GM19239 (cell line): ENCODE measurements around the gene SYTL3.
A peak's percentile ranks its signal among the peaks of the same experiment; 100 is the strongest.
"Not testable (repeated sequence)": the region's sequence is repeated elsewhere in the genome, so short reads cannot be mapped to it uniquely, and the experiment has no call there.

Experiments
- DNase-seq: peaks from one replicate; pipeline ENCODE4 v3.0.0; 2011; ENCODE audit warnings: low spot score; ENCODE audit not compliant: insufficient read length
- FAIRE-seq: peaks from 2 replicates; lab custom pipeline; 2011; peaks lifted over from hg19 to GRCh38; lab: Jason Lieb, UNC

The SYTL3 gene, protein sequence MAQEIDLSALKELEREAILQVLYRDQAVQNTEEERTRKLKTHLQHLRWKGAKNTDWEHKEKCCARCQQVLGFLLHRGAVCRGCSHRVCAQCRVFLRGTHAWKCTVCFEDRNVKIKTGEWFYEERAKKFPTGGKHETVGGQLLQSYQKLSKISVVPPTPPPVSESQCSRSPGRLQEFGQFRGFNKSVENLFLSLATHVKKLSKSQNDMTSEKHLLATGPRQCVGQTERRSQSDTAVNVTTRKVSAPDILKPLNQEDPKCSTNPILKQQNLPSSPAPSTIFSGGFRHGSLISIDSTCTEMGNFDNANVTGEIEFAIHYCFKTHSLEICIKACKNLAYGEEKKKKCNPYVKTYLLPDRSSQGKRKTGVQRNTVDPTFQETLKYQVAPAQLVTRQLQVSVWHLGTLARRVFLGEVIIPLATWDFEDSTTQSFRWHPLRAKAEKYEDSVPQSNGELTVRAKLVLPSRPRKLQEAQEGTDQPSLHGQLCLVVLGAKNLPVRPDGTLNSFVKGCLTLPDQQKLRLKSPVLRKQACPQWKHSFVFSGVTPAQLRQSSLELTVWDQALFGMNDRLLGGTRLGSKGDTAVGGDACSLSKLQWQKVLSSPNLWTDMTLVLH

DNA sequence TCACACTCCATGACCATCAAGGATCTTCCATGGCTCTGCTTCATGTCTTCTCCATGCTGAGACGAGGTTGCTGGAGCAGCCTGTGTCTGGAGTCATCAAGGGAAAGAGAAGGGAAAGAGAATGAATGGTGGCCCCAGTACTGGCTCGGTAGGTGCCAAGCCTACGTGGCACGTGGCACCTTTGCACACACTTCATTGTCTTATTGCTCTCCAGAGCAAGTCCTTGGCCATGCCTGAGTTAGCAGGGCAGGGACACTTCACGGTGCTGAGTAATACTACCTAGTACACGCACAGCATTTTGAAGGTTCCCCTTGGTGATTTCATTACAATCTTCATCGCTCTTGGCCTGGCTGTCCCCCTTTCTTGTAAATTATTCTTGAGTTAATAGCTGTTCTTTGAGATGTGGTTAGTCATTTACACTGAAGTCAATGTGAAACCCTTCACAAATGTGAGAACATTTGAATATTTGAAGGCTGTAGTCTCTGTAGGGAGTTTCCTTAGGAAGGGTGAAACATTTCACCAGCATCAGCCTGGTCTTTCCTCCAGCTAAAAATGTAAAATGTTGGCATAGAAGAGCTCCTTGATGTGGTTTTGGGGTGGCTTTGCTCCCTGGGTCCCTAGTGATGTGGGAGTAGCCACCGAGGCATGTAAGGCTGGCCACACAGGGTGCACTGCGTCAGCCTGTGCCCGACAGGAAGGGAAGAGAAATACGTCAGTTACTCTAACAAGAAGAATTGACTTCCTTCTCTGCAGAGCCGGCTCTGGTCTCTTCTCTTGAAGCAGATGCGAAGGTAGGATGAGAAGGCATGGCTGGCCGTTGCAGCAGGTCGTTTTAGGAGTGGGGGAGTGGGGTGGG, at the start of gene SYTL3:
TSS of gene SYTL3 (plus strand) at position 766 of the 855 bp plus-strand sequence. CDS start 13,215 bp downstream, outside the sequence.
- DNase-seq (no peak), FAIRE-seq (peak; percentile 88)

DNA sequence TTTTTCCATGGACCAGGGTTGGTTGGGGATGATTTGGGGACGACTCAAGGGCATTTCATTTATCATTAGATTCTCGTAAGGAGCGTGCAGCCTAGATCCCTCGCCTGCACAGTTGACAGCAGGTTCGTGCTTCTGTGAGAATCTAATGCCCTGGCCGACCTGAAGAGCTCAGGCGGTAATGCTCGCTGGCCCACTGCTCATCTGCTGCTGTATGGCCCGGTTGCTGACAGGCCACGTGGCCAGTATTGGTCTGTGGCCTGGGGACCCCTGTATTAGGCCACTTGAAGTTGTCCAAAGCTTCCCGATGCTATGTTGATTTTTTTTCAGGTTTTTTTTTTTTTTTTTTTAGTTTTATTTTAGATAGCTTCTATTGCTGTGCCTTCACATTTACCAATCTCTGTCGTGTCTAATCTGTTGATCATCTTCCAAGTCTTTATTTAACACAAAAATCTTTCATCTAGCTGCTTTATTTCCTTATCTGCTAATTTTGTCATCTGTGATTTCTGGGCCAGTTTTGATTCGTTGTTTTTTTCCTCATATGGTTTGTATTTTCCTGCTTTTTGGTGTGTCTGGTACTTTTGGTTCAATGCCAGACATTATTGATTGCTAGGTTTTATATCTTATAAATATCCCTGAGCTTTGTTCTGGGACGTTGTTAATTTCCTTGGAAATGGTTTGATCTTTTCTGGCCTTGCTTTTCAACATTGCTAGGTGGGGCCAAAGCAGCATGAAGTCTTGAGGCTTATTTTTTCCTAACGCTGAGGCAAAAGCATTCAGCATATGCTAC, 46.4 kb upstream of the SYTL3 start:
- DNase-seq (no peak), FAIRE-seq (no peak)

DNA sequence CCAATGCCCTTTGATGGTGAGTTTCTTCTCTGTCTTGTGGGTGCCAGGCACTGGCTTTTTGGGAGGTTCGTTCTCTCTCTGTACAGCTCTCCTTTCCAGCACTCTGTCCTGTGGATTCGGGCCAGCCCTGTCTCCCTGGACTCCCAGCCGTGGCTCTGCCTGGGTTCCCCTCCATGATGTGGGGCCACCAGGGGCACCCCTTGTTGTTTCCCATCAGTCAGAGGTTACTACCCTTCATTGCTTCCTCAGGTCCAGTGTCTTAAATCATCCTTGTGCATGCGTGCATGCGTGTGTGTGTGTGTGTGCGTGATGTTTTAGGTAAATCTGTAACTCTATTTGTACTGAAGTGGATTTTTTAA, 45.8 kb upstream of the SYTL3 start:
- DNase-seq (no peak), FAIRE-seq (no peak)

DNA sequence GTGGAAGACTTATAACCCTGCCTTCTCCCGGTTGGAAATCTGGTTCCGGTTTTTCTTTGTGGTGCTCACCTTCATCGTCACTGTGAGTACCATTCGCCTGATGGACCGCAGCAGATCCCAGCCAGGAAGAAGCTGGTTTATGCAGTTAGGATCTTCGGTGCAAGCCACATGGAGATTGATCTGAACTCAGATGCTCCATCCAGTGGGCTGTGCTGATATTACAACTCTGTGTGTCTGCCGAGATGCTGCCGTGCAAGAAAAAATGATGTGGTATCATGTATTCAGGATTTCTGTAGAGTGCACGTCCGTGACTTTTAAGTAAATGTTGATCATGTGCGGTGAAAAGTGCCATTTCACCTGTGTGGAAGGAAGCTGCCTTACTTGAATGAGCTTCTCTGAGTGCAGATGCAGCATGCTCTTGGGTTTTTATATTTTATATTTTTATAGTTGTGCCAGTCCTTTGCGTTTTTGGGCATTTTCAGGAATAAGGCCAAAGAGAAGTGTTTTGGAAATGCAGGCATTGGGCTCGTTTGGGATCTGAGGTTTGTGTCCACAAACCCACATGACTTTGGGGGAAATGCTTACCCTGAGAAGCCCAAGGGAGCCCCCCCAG, 44.5 kb upstream of the SYTL3 start:
- peak; percentile 39 for DNase-seq
- peak; percentile 95 for FAIRE-seq

DNA sequence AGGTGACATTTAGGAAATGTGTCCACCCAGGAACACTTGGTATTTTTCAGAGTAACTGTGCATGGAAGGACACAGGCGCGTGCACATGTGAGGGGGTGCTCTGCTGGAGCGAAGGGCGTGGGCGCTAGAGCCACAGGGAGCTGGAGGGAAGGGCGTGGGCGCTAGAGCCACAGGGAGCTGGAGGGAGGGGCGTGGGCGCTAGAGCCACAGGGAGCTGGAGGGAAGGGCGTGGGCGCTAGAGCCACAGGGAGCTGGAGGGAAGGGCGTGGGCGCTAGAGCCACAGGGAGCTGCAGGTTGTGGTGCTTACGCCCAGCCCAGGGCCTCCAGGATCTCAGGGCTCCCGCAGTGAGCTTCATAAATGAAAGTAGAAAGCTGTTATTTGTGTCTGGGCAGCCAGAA, 43.8 kb upstream of the SYTL3 start:
- not testable (repeated sequence) for FAIRE-seq

DNA sequence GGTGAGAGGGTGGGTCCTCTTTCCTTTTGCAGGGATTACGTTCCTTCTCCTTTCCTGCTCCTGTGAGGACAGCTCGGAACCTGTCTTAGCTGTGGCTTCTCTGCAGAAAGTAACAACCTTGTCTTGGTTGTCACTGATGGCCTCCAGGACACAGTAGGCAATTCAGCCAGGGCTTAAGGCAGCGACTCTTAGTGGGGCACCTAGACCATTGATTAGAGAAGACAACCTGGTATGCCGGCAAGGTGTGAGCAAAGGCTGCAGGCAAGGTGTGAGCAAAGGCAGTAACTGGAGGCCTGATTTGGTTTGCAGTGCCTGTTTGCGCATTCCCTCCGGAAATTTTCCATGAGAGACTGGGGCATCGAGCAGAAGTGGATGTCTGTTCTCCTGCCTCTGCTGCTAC, 42.9 kb upstream of the SYTL3 start:
- no peak for FAIRE-seq
- DNase-seq = no peak

More for the DNA sequence above, 43.8 kb upstream of the SYTL3 start:
- not testable (repeated sequence) for DNase-seq

DNA sequence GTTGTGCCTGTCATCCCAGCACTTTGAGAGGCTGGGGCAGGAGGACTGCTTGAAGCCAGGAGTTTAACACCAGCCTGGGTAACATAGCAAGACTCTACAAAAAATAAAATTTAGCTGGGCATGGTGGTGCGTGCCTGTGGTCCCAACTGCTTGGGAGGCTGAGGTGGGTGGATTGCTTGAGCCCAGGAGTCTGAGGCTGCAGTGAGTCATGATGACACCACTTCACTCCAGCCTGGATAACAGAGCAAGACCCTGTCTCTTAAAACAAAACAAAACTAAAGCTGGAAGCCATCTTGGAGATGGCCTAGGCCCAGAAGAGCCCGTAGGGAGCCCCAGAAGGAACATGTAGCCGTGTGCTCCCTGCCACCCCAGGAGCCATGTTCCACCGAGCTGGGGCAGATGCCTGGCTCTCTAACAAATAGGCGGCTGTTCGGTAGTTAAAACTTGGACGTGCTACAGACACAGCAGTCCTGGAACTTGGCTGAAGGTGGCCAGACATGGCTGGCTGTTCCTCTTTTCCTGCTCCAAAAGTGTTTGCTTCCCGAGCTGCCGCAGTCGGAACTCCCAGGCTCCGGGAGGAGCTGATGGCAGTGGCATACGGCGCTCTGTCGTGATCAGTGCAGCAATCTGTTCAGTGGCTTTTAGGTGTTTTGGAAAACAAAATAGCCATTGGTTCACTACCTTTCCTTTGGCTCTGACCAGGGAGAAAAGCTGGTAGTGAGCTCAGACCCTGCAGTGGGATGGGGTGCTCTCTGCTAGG, 42.3 kb upstream of the SYTL3 start:
- FAIRE-seq = no peak
- no peak for DNase-seq

DNA sequence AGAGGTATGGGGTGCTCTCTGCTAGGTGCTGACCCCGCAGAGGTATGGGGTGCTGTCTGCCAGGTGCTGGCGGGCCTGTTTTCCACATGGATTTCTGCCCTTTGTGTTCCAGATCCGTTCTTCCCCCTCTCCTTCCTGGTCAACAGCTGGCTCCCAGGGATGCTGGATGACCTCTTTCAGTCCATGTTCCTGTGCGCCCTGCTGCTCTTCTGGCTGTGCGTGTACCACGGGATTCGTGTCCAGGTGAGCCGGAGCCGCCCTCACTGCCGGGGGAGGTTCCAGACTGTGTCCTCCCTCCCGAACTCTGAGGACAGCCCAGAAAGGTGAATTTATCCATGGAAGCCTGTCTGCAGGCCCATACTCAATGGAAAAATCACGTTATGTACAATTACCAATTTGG, 41.6 kb upstream of the SYTL3 start:
- no peak for DNase-seq
- FAIRE-seq = no peak

DNA sequence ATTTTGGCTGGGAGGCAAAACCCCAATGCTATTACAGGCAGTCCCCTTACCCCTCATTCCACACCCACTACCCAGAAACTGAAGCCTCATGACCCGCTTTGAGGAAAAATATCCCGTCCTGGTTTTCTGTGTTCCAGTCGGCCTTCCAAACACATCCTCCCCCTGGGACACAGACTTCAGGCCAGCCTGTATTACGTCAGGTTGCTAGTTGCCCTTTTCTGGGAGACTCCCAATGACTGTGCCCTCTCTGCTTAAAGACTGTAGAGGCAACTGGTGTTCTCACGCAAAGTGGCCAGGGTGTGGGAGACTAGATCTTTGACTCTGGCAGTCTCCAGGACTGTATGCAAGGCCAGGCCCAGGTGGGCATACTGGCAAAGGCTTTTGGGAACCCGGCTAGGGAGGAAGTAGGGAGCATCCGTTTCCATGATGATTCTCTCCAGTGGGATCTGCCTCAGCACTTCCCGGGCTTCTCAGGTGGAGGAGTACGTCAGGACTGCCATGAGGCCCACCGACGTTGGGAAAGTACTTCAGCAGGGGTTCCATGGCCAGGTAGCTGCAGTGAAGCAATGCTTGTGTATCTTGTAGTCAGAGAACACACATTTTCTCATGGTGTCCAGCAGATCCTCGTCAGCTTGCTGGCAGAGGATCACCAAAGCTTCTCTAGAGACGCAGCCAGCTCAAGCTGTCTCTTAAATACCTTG, 40.2 kb upstream of the SYTL3 start:
- FAIRE-seq = no peak
- DNase-seq = no peak

DNA sequence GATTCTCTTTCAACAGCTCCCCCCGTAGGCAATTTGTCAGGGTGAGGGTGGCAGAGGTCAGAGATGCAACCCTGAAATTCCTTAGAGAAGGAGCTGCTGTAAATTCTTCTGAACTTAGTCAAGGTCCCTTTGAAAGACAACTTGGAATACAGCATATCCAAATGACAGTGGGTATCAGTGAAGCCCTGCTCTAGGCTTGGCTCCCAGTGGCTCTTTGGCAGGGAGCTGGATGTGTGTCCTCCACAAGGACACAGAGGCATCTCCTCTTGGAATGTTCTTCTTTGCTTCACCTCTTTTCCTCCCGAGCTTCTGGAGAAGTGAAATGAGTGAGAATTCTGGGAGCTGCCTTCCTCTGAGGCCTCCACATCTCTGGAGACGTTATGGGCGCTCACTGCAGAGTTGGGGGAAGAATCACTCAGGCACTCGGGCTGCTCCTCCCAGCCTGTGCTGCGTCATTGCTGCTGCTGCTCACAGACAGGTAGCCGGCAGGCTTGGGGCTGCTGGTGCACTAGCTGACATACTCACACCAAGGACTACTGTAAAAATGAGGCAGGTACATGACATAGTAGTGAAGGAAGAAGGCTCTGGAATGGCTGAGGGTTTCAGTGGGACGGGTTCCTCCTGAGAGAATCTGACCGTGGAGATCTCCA, 39.4 kb upstream of the SYTL3 start:
- DNase-seq (no peak), FAIRE-seq (no peak)

DNA sequence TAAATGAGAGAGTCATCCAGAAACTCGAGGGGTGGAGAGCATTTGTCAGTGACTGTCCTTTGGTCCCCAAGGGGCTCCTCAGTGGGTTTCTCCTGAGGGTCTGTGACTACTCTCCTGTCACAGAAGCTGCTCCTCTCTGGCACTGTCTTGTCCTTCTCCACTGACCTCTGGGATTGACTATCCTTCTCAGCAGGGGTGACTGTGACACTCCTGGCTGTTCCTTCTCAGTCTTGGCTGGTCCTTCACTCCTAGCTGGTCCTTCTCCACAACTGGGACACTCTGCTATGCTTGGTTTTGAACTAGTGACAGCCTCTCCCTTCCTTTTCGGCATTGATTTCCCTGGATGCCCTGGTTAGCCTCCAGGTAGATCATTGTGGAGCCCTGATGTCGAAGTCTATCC, 38.8 kb upstream of the SYTL3 start:
- no peak for DNase-seq
- FAIRE-seq = no peak

DNA sequence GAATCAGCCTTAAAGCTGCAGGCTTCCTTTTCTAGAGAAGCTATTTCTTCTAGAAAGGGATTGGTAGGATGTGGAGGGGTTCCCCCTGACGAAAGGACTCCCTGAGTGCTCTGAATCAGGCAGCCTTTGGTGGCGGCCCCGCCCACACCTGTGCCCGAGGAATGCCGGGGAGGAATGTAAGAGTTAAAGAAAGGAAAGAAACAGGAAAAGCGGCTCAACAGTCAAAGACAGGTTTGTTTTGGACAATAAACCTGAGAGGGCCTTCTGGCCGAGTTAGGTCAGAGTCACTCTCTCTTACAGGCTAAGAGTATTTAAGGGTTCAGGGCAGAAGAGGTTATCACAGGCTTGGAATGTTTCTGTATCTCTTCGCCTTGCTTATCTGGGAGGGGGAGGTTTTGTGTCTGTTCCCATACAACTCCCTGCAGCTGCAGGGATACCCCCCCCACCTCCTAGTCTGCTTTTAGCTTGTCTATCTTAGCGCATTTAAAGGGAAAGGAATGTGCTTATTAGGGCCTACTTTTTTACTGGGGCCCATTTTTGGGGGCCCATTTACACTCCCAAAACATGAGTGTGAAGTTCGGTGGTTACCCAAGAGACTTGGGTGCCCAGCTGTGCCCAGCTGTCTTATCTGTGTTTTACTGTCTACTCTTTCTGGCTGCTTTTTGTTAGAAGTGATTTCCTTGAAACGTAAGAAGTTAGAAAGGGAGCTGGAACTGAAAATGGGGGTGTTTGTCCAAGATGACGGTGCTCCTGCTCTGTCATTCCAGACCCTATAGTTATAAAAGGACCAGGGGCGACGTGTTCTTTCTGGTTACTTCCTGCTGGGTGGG, 38.1 kb upstream of the SYTL3 start:
- DNase-seq (no peak), FAIRE-seq (no peak)

DNA sequence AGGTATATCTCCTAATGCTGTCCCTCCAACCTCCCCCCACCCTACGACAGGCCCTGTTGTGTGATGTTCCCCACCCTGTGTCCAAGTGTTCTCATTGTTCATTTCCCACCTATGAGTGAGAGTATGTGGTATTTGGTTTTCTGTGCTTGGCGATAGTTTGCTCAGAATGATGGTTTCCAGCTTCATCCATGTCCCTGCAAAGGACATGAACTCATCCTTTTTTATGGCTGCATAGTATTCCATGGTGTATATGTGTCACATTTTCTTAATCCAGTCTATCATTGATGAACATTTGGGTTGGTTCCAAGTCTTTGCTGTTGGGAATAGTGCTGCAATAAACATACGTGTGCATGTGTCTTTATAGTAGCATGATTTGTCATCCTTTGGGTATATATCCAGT, 35.2 kb upstream of the SYTL3 start:
- not testable (repeated sequence) for DNase-seq, FAIRE-seq

DNA sequence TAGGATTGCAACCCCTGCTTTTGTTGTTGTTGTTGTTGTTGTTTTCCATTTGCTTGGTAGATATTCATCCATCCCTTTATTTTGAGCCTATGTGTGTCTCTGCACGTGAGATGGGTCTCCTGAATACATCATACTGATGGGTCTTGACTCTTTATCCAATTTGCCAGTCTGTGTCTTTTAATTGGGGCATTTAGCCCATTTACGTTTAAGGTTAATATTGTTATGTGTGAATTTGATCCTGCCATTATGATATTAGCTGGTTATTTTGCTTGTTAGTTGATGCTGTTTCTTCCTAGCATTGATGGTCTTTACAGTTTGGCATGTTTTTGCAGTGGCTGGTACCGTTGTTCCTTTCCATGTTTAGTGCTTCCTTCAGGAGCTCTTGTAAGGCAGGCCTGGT, 31.6 kb upstream of the SYTL3 start:
- not testable (repeated sequence) for DNase-seq, FAIRE-seq

DNA sequence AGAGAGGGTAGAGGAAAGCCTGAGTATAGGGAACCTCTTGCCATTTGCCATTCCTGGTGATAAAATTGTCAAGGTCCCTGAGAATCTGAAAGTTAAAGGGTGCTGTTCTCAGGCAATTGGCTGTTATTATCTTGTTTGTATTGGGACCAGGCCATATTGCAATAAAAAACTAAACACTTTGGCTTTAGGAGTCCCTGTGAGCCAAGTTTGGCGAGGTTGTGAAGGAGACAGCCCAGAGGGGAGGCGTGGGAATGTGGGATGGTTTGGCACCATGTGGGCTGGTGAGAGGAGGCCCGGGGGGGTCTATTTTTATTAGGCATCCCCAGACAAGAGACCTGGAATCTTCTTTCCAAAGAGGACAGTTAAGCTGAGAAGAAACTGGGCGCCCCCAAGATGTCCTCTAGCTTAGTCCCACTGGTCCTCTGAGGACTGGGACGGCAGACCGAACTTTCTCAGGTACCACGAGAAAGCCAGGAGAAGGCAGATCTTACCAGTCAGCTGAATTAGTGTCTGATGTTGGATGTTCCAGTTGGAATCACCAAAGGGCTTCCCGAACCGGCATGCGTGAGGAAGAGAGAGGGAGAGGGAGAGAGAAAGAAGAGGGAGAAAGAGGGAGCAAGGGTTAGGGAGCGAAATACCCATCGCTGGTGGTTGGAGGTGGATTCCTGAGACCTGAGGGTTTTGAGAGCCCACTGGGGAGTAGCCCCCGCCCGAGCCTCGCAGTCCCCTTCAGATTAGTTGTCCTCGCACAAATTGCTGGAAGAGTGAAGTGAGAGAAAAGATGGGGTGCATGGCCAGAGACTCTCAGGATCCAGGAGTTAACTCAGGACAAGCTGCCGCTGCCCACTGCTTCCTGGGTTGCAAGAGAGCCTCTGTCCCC, 29.7 kb upstream of the SYTL3 start:
- no peak for FAIRE-seq
- no peak for DNase-seq
